SK-N-SH treated with all-trans-retinoic acid at 6 μM for 48 hours (cell line): ENCODE data around the gene FARSB.

Source experiments
- ATAC-seq: fragments of 200-7000 bp; cut with Tn5 transposase; 3 replicates; pipeline ENCODE4 v1.9.1; 2020; ENCODE audit warnings: mild to moderate bottlenecking, moderate library complexity
- BACH2 ChIP-seq: fragments of 250-450 bp; sonication (Bioruptor Pico); IDR thresholded peaks from 2 replicates; pipeline ENCODE4 v1.9.0; 2021; ENCODE audit warnings: mild to moderate bottlenecking, borderline replicate concordance
- CSDC2 ChIP-seq: fragments of 250-450 bp; sonication (Bioruptor Pico); IDR thresholded peaks from 2 replicates; pipeline ENCODE4 v1.5.0; 2020; ENCODE audit warnings: mild to moderate bottlenecking, moderate library complexity
- ESRRG ChIP-seq: fragments of 250-450 bp; sonication (Bioruptor Pico); IDR thresholded peaks from 2 replicates; pipeline ENCODE4 v1.6.1; 2021; ENCODE audit warnings: mild to moderate bottlenecking
- GLIS3 ChIP-seq: fragments of 250-450 bp; sonication (Bioruptor Pico); IDR thresholded peaks from 2 replicates; pipeline ENCODE4 v1.5.0; 2020; ENCODE audit warnings: mild to moderate bottlenecking, moderate library complexity
- ISL1 ChIP-seq: fragments of 250-450 bp; sonication (Bioruptor Pico); IDR thresholded peaks from 2 replicates; pipeline ENCODE4 v2.1.2; 2022; ENCODE audit warnings: mild to moderate bottlenecking, moderate library complexity
- OSR1 ChIP-seq: fragments of 250-450 bp; sonication (Bioruptor Pico); IDR thresholded peaks from 2 replicates; pipeline ENCODE4 v1.8.0; 2022; ENCODE audit warnings: moderate library complexity, mild to moderate bottlenecking, inconsistent platforms
- PATZ1 ChIP-seq: fragments of 250-450 bp; sonication (Bioruptor Pico); IDR thresholded peaks from 2 replicates; pipeline ENCODE4 v1.8.0; 2020; ENCODE audit warnings: mild to moderate bottlenecking, moderate library complexity, borderline replicate concordance
- PPARA ChIP-seq: fragments of 250-450 bp; sonication (Bioruptor Pico); IDR thresholded peaks from 2 replicates; pipeline ENCODE4 v1.5.0; 2020; ENCODE audit warnings: mild to moderate bottlenecking, borderline replicate concordance
- RARB ChIP-seq: fragments of 250-450 bp; sonication (Bioruptor Pico); IDR thresholded peaks from 2 replicates; pipeline ENCODE4 v1.8.0; 2021; ENCODE audit warnings: mild to moderate bottlenecking, moderate library complexity
- SNAI2 ChIP-seq: fragments of 250-450 bp; sonication (Bioruptor Pico); IDR thresholded peaks from 2 replicates; pipeline ENCODE4 v1.5.0; 2020; ENCODE audit warnings: mild to moderate bottlenecking, moderate library complexity
- TCF4 ChIP-seq: fragments of 250-450 bp; sonication (Bioruptor Pico); IDR thresholded peaks from 2 replicates; pipeline ENCODE4 v1.8.0; 2021; ENCODE audit warnings: mild to moderate bottlenecking, moderate library complexity, borderline replicate concordance
- TOX ChIP-seq: fragments of 250-450 bp; sonication (Bioruptor Pico); IDR thresholded peaks from 2 replicates; pipeline ENCODE4 v1.8.0; 2021; ENCODE audit warnings: mild to moderate bottlenecking, moderate library complexity, borderline replicate concordance
- ZC3H10 ChIP-seq: fragments of 250-450 bp; sonication (Bioruptor Pico); IDR thresholded peaks from 2 replicates; pipeline ENCODE4 v1.5.1; 2021; ENCODE audit warnings: mild to moderate bottlenecking, moderate library complexity
- ZFP3 ChIP-seq: fragments of 250-450 bp; sonication (Bioruptor Pico); IDR thresholded peaks from 2 replicates; pipeline ENCODE4 v1.5.0; 2020; ENCODE audit warnings: mild to moderate bottlenecking, moderate library complexity
- ZFP30 ChIP-seq: fragments of 450-650 bp; formaldehyde crosslinking; IDR thresholded peaks from 2 replicates; pipeline ENCODE4 v1.5.0; 2022; ENCODE audit warnings: mild to moderate bottlenecking, moderate library complexity
- ZNF565 ChIP-seq: fragments of 450-650 bp; formaldehyde crosslinking; conservative IDR thresholded peaks from 2 replicates; pipeline ENCODE4 v1.5.0; 2020; ENCODE audit warnings: low read depth, mild to moderate bottlenecking, moderate library complexity
- ZNF8 ChIP-seq: fragments of 450-650 bp; formaldehyde crosslinking; IDR thresholded peaks from 2 replicates; pipeline ENCODE4 v1.5.0; 2020; ENCODE audit warnings: mild to moderate bottlenecking, moderate library complexity
- TF ChIP-seq, protein P1 (sequence below): fragments of 250-450 bp; sonication (Bioruptor Pico); IDR thresholded peaks from 2 replicates; pipeline ENCODE4 v1.5.1; 2021; ENCODE audit warnings: mild to moderate bottlenecking, moderate library complexity
- TF ChIP-seq, protein P2 (sequence below): fragments of 250-450 bp; sonication (Bioruptor Pico); IDR thresholded peaks from 2 replicates; pipeline ENCODE4 v1.8.0; 2021; ENCODE audit warnings: low read depth, mild to moderate bottlenecking, moderate library complexity, borderline replicate concordance
- TF ChIP-seq, protein P3 (sequence below): fragments of 250-450 bp; sonication (Bioruptor Pico); IDR thresholded peaks from 2 replicates; pipeline ENCODE4 v1.5.1; 2020; ENCODE audit warnings: low read depth, mild to moderate bottlenecking, moderate library complexity
- TF ChIP-seq, protein P4 (sequence below): fragments of 250-450 bp; sonication (Bioruptor Pico); IDR thresholded peaks from 2 replicates; pipeline ENCODE4 v1.5.0; 2020; ENCODE audit warnings: mild to moderate bottlenecking, moderate library complexity

FARSB gene

DNA sequence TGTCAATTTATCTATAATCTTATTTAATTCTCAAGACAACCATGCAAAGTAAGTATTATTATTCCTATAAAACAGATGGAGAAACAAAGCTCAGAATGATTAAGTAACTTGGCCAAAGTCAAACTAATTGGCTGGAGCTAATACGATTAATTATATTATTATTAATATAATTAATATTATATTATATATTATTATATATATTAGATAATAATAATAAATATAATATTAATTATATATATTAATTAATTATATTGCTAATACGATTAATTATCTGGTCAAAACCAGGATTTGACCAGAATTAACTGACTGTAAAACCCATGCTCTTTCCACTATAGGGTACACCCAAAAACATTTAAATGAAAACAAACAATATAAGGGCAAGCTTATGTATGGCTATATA lies 52.4 kb downstream of the FARSB start:
- ATAC-seq: no peak
- no peak for TF ChIP-seq BACH2
- no peak for TF ChIP-seq ESRRG (CRISPR knock-in tag)
- TF ChIP-seq, protein P1, sequence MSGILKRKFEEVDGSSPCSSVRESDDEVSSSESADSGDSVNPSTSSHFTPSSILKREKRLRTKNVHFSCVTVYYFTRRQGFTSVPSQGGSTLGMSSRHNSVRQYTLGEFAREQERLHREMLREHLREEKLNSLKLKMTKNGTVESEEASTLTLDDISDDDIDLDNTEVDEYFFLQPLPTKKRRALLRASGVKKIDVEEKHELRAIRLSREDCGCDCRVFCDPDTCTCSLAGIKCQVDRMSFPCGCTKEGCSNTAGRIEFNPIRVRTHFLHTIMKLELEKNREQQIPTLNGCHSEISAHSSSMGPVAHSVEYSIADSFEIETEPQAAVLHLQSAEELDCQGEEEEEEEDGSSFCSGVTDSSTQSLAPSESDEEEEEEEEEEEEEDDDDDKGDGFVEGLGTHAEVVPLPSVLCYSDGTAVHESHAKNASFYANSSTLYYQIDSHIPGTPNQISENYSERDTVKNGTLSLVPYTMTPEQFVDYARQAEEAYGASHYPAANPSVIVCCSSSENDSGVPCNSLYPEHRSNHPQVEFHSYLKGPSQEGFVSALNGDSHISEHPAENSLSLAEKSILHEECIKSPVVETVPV (CRISPR knock-in tag): no peak
- no peak for TF ChIP-seq PATZ1 (CRISPR knock-in tag)
- no peak for TF ChIP-seq OSR1 (CRISPR knock-in tag)
- TF ChIP-seq CSDC2 (CRISPR knock-in tag): no peak
- TF ChIP-seq ZFP3 (CRISPR knock-in tag): no peak
- no peak for TF ChIP-seq ZNF8 (CRISPR knock-in tag)
- no peak for TF ChIP-seq ISL1 (CRISPR knock-in tag)
- no peak for TF ChIP-seq TOX (CRISPR knock-in tag)
- TF ChIP-seq, protein P2, sequence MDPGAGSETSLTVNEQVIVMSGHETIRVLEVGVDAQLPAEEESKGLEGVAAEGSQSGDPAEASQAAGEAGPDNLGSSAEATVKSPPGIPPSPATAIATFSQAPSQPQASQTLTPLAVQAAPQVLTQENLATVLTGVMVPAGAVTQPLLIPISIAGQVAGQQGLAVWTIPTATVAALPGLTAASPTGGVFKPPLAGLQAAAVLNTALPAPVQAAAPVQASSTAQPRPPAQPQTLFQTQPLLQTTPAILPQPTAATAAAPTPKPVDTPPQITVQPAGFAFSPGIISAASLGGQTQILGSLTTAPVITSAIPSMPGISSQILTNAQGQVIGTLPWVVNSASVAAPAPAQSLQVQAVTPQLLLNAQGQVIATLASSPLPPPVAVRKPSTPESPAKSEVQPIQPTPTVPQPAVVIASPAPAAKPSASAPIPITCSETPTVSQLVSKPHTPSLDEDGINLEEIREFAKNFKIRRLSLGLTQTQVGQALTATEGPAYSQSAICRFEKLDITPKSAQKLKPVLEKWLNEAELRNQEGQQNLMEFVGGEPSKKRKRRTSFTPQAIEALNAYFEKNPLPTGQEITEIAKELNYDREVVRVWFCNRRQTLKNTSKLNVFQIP: no peak
- no peak for TF ChIP-seq ZFP30
- no peak for TF ChIP-seq ZC3H10

GRCh38 chr2:222598611-222599010 lies 57.3 kb downstream of the FARSB start:
- TF ChIP-seq PATZ1 (CRISPR knock-in tag) (no peak), RARB (CRISPR knock-in tag) (no peak), ZFP30 (no peak), SNAI2 (no peak), PPARA (CRISPR knock-in tag) (no peak), ZNF565 (CRISPR knock-in tag) (no peak), ISL1 (CRISPR knock-in tag) (no peak), GLIS3 (CRISPR knock-in tag) (no peak), OSR1 (CRISPR knock-in tag) (no peak), ZC3H10 (no peak)
- TF ChIP-seq, protein P3, sequence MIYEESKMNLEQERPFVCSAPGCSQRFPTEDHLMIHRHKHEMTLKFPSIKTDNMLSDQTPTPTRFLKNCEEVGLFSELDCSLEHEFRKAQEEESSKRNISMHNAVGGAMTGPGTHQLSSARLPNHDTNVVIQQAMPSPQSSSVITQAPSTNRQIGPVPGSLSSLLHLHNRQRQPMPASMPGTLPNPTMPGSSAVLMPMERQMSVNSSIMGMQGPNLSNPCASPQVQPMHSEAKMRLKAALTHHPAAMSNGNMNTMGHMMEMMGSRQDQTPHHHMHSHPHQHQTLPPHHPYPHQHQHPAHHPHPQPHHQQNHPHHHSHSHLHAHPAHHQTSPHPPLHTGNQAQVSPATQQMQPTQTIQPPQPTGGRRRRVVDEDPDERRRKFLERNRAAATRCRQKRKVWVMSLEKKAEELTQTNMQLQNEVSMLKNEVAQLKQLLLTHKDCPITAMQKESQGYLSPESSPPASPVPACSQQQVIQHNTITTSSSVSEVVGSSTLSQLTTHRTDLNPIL (CRISPR knock-in tag): no peak
- TF ChIP-seq, protein P2: no peak
- no peak for ATAC-seq

DNA sequence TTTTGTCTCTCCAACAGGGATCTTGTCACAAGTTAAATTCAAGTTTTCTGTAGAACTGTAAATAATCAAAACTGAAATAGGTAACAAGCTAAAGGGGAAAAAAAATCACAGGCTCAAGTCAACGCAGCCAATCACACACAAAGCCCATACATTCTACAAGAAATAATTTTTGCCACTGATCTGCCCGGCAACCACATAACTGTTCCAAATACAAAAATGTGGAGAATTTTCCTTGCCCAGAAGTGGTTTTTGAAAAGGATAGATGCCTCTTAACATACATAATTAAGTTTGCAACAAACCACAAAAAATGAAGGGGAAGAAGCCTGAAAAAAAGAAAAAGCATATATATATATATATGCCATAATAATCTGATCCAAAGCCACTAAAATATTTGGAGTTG lies 60.3 kb downstream of the FARSB start:
- ATAC-seq: peak; percentile 68
- TF ChIP-seq PATZ1 (CRISPR knock-in tag): no peak
- TF ChIP-seq BACH2: no peak
- no peak for TF ChIP-seq ZFP3 (CRISPR knock-in tag)
- no peak for TF ChIP-seq ZFP30
- TF ChIP-seq RARB (CRISPR knock-in tag): no peak
- TF ChIP-seq, protein P4, sequence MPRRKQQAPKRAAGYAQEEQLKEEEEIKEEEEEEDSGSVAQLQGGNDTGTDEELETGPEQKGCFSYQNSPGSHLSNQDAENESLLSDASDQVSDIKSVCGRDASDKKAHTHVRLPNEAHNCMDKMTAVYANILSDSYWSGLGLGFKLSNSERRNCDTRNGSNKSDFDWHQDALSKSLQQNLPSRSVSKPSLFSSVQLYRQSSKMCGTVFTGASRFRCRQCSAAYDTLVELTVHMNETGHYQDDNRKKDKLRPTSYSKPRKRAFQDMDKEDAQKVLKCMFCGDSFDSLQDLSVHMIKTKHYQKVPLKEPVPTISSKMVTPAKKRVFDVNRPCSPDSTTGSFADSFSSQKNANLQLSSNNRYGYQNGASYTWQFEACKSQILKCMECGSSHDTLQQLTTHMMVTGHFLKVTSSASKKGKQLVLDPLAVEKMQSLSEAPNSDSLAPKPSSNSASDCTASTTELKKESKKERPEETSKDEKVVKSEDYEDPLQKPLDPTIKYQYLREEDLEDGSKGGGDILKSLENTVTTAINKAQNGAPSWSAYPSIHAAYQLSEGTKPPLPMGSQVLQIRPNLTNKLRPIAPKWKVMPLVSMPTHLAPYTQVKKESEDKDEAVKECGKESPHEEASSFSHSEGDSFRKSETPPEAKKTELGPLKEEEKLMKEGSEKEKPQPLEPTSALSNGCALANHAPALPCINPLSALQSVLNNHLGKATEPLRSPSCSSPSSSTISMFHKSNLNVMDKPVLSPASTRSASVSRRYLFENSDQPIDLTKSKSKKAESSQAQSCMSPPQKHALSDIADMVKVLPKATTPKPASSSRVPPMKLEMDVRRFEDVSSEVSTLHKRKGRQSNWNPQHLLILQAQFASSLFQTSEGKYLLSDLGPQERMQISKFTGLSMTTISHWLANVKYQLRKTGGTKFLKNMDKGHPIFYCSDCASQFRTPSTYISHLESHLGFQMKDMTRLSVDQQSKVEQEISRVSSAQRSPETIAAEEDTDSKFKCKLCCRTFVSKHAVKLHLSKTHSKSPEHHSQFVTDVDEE: no peak
- TF ChIP-seq SNAI2: no peak
- no peak for TF ChIP-seq CSDC2 (CRISPR knock-in tag)
- no peak for TF ChIP-seq TCF4 (CRISPR knock-in tag)
- TF ChIP-seq, protein P3 (CRISPR knock-in tag): no peak
- no peak for TF ChIP-seq PPARA (CRISPR knock-in tag)
- TF ChIP-seq ZC3H10: no peak
